Measurements from ENCODE around the gene CNNM2. TPM values are rescaled to one million over a fixed set of nuclear protein-coding genes. Genes with fewer than 3 reads are reported as not detected.

The CNNM2 gene
- total and polyA plus RNA-seq, 2 donors (not counting 1 experiment from before 2014, with no cell fraction given): 6.6 to 21.6 TPM

DNA sequence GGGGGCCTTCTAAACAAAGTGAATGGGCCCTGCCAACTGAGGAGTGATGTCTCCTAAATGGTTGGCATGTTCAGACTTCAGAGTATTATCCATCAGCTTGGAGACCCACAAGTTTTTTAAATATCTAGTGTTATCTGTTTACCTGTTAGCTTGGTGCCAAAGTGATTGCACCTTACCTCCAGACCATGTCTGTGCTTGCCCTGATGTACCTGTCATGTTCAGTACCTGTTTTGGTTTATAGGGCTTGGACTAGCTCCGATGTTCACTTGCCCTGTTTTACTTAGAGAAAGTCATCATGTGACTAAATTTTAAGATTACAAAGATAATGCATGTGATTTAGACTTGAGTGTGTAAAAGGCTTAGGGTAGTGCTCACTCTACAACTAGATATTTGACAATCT, 67.7 kb downstream of the CNNM2 start:
- ATAC-seq (ENCODE audit: low read depth): no peak
- no peak for DNase-seq
- H3K9ac ChIP-seq (ENCODE audit: low read length): no peak overlapping the region
- H4K20me1 ChIP-seq (ENCODE audit: control insufficient read depth, insufficient read depth, low read length, poor library complexity, severe bottlenecking): no peaks in the 10 kb centered on the region
- no peaks in the 10 kb centered on the region for H3K27me3 Mint-ChIP-seq
- POLR2A ChIA-PET: no interaction called here
- no CpG with 5 or more reads among the region's 1 CpG for WGBS (ENCODE audit: insufficient coverage)
- H3K9me3 ChIP-seq (ENCODE audit: control extremely low read depth in 1 of 3, control insufficient read depth in 2 of 3, insufficient read depth in 1 of 3, low read length in 2 of 3): peaks cover 0 to 6% (median 0%) of the 10 kb centered on the region in 3 donors
- H3K79me2 ChIP-seq (ENCODE audit: control insufficient read depth, insufficient read depth, low read length): peaks cover 5% of the 10 kb centered on the region
- H3K27ac ChIP-seq (ENCODE audit: low read length in 2 of 2): no peak overlapping the region
- no peaks in the 10 kb centered on the region for H3K36me3 ChIP-seq (replicated peaks in 1 of 2; ENCODE audit: control extremely low read depth in 1 of 2, control insufficient read depth in 1 of 2, extremely low read depth in 1 of 2, insufficient read depth in 2 of 2, low read length in 1 of 2)
- H3K4me3 ChIP-seq (ENCODE audit: control extremely low read depth in 1 of 5, extremely low read depth in 1 of 5, insufficient read depth in 1 of 5, low read depth in 2 of 5, low read length in 4 of 5): no peak overlapping the region
- no peaks in the 10 kb centered on the region for H3K9me3 Mint-ChIP-seq (ENCODE audit: insufficient read depth)
- H3K4me3 Mint-ChIP-seq: no peak overlapping the region
- H3K27me3 ChIP-seq (replicated peaks in 1 of 4; ENCODE audit: control extremely low read depth in 1 of 4, control insufficient read depth in 3 of 4, insufficient read depth in 4 of 4, low read length in 3 of 4): no peaks in the 10 kb centered on the region
- no peak overlapping the region for H3K4me2 ChIP-seq (replicated peaks; ENCODE audit: low read depth, low read length, poor library complexity, severe bottlenecking)
- no peaks in the 10 kb centered on the region for H3K4me1 ChIP-seq (ENCODE audit: control insufficient read depth in 2 of 2, insufficient read depth in 2 of 2, low read length in 2 of 2)
- intact Hi-C loops (cut with micrococcal nuclease): no loop called here
- no peak overlapping the region for H2AFZ ChIP-seq (ENCODE audit: insufficient read depth, low read depth, low read length, poor library complexity, severe bottlenecking)
- no peak overlapping the region for H3K27ac Mint-ChIP-seq
- CTCF ChIA-PET: no interaction called here
- TF ChIP-seq EZH2 (IDR thresholded peaks at IDR 0.05; ENCODE audit: borderline replicate concordance, insufficient read depth, low read depth, low read length, poor library complexity, severe bottlenecking) (no peak), CTCF (IDR thresholded peaks at IDR 0.05) (no peak)
- no peaks in the 10 kb centered on the region for H3K4me1 Mint-ChIP-seq

DNA sequence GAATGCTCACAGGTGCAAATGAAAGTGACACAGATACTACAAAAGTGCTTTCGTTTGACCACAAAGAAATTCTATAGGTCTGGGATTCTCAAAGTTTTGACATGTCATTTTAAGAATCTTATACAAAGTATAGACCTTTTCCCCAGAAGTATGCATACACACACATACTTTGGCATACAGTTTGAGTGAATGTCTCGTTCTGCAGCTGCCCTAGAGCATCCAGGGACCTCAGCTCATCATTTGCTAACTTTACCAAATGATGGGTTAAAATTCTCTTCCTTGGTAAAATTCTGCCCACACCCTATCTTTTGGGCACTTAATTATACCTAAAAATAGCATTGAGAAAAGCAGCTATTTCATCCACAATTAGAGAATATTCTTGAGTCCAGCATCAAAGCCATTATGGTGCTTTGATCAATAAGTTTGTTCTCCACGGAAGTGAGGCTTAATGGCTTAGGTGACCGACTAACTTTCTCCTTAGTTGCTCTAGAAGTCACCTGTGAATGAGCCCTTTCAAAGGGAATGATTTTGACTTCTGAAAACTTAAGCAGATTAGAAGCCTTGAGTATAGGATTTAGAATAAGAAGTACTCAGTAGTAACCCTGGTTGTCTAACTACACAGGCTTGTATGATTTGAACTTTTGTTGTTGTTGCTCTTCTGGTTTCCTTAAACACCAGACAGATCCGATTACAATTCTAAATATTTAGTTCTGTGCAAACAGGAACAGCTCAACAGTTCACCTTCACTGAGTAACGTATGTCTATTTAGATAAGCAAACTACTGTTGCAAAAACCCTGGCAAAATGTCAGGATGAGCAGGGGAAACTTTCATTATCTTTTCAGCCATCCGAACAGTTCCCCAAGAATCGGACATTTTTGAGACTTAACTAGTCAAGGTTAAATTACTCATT, 70.6 kb downstream of the CNNM2 start:
- Histone ChIP-seq H3K4me1 (ENCODE audit: control insufficient read depth in 2 of 2, insufficient read depth in 2 of 2, low read length in 2 of 2) (no peaks in the 10 kb centered on the region), H3K4me2 (replicated peaks; ENCODE audit: low read depth, low read length, poor library complexity, severe bottlenecking) (no peak overlapping the region), H3K9ac (ENCODE audit: low read length) (no peak overlapping the region), H3K4me3 (ENCODE audit: control extremely low read depth in 1 of 5, extremely low read depth in 1 of 5, insufficient read depth in 1 of 5, low read depth in 2 of 5, low read length in 4 of 5) (no peak overlapping the region), H3K79me2 (ENCODE audit: control insufficient read depth, insufficient read depth, low read length) (peaks cover 2% of the 10 kb centered on the region), H3K27me3 (replicated peaks in 1 of 4; ENCODE audit: control extremely low read depth in 1 of 4, control insufficient read depth in 3 of 4, insufficient read depth in 4 of 4, low read length in 3 of 4) (no peaks in the 10 kb centered on the region), H4K20me1 (ENCODE audit: control insufficient read depth, insufficient read depth, low read length, poor library complexity, severe bottlenecking) (no peaks in the 10 kb centered on the region), H3K27ac (ENCODE audit: low read length in 2 of 2) (no peak overlapping the region), H3K36me3 (replicated peaks in 1 of 2; ENCODE audit: control extremely low read depth in 1 of 2, control insufficient read depth in 1 of 2, extremely low read depth in 1 of 2, insufficient read depth in 2 of 2, low read length in 1 of 2) (no peaks in the 10 kb centered on the region), H3K9me3 (ENCODE audit: control extremely low read depth in 1 of 3, control insufficient read depth in 2 of 3, insufficient read depth in 1 of 3, low read length in 2 of 3) (no peaks in the 10 kb centered on the region), H2AFZ (ENCODE audit: insufficient read depth, low read depth, low read length, poor library complexity, severe bottlenecking) (no peak overlapping the region)
- no peak for DNase-seq
- WGBS (ENCODE audit: insufficient coverage): 100% methylated on average over 3 of the region's 8 CpGs
- H3K4me1 Mint-ChIP-seq: no peaks in the 10 kb centered on the region
- intact Hi-C loops (cut with micrococcal nuclease): no loop called here
- H3K9me3 Mint-ChIP-seq (ENCODE audit: insufficient read depth): no peaks in the 10 kb centered on the region
- CTCF ChIA-PET: no interaction called here
- no peak overlapping the region for H3K4me3 Mint-ChIP-seq
- POLR2A ChIA-PET: no interaction called here
- no peaks in the 10 kb centered on the region for H3K27me3 Mint-ChIP-seq
- no peak overlapping the region for H3K27ac Mint-ChIP-seq
- TF ChIP-seq CTCF (IDR thresholded peaks at IDR 0.05) (no peak), EZH2 (IDR thresholded peaks at IDR 0.05; ENCODE audit: borderline replicate concordance, insufficient read depth, low read depth, low read length, poor library complexity, severe bottlenecking) (no peak)
- no peak for ATAC-seq (ENCODE audit: low read depth)
